ENCODE data around the gene DNAAF6.

GRCh38 chrX:107171369-107172102 lies 34.9 kb upstream of the DNAAF6 start:
- TF ChIP-seq EZH2phosphoT487 (IDR thresholded peaks at IDR 0.05; ENCODE audit: borderline replicate concordance, low read depth, low read length) (no peak), CTCF (conservative IDR thresholded peaks at IDR 0.05; ENCODE audit: low read length) (no peak)

Data from OCI-LY7 (cell line).